ENCODE measurements around the gene ITPK1.

The ITPK1 gene

DNA sequence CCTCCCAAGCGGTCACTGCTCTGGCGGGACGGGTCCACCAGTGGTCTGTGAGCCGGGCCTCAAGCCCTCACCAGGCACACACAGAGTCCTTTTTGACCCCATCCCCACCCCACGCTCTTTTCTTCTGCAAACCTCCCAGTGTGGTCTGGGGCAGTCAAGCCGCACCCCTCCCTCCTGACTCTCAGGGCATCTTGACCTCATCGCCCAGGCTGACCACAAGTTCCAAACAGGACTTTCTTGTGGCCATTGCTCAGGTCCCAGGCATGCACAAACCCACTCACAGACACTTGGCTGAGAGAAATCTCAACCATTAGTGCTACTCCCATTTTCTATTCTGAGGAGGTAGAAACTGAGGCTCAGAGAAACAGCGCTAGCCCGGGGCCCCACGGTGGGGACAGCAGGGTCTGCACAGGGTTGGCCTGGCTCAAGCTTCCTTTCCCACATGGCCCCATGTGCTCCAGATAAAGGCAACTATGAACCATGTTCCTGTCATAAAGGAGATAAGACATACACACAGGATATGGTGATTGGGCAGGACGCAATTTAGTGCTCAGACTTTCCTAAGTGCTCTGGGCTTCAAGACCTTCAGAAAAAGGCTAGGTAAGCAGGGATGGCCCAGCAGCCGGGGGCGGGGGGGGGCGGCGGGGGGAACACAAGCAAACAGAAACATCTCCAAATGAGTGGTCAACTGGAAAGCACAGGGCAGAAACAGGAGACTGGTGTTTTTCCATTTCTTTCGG lies 69.6 kb downstream of the ITPK1 start:
- TF ChIP-seq POLR2AphosphoS5 (IDR thresholded peaks at IDR 0.05; ENCODE audit: low read depth, low read length) = no peak
- TF ChIP-seq, protein P1, sequence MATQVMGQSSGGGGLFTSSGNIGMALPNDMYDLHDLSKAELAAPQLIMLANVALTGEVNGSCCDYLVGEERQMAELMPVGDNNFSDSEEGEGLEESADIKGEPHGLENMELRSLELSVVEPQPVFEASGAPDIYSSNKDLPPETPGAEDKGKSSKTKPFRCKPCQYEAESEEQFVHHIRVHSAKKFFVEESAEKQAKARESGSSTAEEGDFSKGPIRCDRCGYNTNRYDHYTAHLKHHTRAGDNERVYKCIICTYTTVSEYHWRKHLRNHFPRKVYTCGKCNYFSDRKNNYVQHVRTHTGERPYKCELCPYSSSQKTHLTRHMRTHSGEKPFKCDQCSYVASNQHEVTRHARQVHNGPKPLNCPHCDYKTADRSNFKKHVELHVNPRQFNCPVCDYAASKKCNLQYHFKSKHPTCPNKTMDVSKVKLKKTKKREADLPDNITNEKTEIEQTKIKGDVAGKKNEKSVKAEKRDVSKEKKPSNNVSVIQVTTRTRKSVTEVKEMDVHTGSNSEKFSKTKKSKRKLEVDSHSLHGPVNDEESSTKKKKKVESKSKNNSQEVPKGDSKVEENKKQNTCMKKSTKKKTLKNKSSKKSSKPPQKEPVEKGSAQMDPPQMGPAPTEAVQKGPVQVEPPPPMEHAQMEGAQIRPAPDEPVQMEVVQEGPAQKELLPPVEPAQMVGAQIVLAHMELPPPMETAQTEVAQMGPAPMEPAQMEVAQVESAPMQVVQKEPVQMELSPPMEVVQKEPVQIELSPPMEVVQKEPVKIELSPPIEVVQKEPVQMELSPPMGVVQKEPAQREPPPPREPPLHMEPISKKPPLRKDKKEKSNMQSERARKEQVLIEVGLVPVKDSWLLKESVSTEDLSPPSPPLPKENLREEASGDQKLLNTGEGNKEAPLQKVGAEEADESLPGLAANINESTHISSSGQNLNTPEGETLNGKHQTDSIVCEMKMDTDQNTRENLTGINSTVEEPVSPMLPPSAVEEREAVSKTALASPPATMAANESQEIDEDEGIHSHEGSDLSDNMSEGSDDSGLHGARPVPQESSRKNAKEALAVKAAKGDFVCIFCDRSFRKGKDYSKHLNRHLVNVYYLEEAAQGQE (IDR thresholded peaks at IDR 0.05; ENCODE audit: insufficient read depth in 1 of 2, low read depth in 2 of 2, low read length in 2 of 2) = no peak
- no peak for TF ChIP-seq SIN3A (IDR thresholded peaks at IDR 0.05; ENCODE audit: borderline replicate concordance, insufficient read depth, low read length)
- TF ChIP-seq FOXP2 (optimal IDR thresholded peaks at IDR 0.05; ENCODE audit: borderline replicate concordance, extremely low read depth, extremely low read length, insufficient read depth) = no peak
- no peak for TF ChIP-seq TAF1 (IDR thresholded peaks at IDR 0.05; ENCODE audit: borderline replicate concordance, insufficient read depth, low read length)

DNA sequence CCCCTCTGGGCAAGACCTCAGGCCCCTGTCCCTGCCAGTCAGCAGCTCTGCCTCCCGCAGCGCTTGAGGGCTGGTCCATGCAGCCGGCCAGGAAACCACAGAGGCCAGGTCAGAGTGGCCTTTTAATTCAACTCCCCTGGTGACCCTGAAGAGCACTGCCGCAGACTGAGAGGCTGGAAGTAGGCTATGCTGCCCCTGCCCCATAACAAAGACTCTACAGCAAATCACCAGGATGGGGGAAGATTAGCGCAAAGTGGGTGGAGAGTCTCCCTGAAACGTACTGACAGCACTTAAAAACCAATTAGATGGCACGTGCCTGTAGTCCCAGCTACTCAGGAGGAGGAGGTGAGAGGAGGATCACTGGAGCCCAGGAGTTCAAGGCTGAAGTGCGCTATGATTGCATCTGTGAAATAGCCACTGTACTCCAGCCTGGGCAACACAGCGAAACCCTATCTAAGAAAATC lies 70.5 kb downstream of the ITPK1 start:
- TF ChIP-seq TAF1 (IDR thresholded peaks at IDR 0.05; ENCODE audit: borderline replicate concordance, insufficient read depth, low read length) (no peak), POLR2AphosphoS5 (IDR thresholded peaks at IDR 0.05; ENCODE audit: low read depth, low read length) (no peak), SIN3A (IDR thresholded peaks at IDR 0.05; ENCODE audit: borderline replicate concordance, insufficient read depth, low read length) (no peak), FOXP2 (optimal IDR thresholded peaks at IDR 0.05; ENCODE audit: borderline replicate concordance, extremely low read depth, extremely low read length, insufficient read depth) (no peak)
- TF ChIP-seq, protein P1 (IDR thresholded peaks at IDR 0.05; ENCODE audit: insufficient read depth in 1 of 2, low read depth in 2 of 2, low read length in 2 of 2) = no peak

DNA sequence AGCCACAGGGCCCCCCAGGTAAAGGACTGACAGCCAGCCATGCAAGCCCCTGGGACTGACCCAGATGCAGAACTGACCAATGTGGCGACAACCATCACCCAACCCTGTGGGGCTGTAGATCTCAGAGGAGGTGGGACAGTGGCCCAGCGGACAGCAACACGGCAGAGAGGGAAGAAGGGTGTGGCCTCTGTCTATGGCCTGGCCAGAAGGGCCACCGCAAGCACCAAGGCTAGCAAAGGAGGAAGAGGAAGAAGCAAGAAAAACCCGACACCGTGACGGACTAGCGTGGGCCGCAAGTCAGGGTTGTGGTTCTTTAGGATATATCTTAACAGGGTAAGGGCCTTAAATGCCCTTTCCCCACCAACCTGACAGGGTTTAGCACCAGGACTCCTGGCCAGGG lies 71.2 kb downstream of the ITPK1 start:
- TF ChIP-seq SIN3A (IDR thresholded peaks at IDR 0.05; ENCODE audit: borderline replicate concordance, insufficient read depth, low read length) = no peak
- TF ChIP-seq POLR2AphosphoS5 (IDR thresholded peaks at IDR 0.05; ENCODE audit: low read depth, low read length) = no peak
- TF ChIP-seq FOXP2 (optimal IDR thresholded peaks at IDR 0.05; ENCODE audit: borderline replicate concordance, extremely low read depth, extremely low read length, insufficient read depth) = no peak
- TF ChIP-seq TAF1 (IDR thresholded peaks at IDR 0.05; ENCODE audit: borderline replicate concordance, insufficient read depth, low read length) = no peak
- TF ChIP-seq, protein P1 (IDR thresholded peaks at IDR 0.05; ENCODE audit: insufficient read depth in 1 of 2, low read depth in 2 of 2, low read length in 2 of 2) = no peak

DNA sequence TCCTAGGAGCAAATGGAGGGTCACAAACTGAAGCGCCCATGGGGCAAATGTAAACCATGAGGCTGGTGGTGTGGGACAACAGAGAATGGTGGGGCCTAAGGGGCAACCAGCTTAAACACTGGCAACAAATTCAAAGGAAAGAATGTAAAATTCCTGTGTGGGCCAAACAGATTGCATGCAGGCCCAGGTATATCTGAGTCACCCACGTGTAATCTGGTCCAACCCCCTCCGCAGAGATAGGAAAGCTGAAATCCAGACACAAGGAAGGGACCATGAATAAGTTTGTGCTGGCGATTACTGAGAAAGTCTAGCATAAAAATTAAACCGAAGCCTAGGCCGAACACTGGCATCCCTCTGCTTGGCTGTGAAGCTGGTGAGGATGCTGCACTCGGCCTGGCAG lies 71.6 kb downstream of the ITPK1 start:
- no peak for TF ChIP-seq POLR2AphosphoS5 (IDR thresholded peaks at IDR 0.05; ENCODE audit: low read depth, low read length)
- TF ChIP-seq, protein P1 (IDR thresholded peaks at IDR 0.05; ENCODE audit: insufficient read depth in 1 of 2, low read depth in 2 of 2, low read length in 2 of 2) = no peak
- no peak for TF ChIP-seq SIN3A (IDR thresholded peaks at IDR 0.05; ENCODE audit: borderline replicate concordance, insufficient read depth, low read length)
- no peak for TF ChIP-seq TAF1 (IDR thresholded peaks at IDR 0.05; ENCODE audit: borderline replicate concordance, insufficient read depth, low read length)
- no peak for TF ChIP-seq FOXP2 (optimal IDR thresholded peaks at IDR 0.05; ENCODE audit: borderline replicate concordance, extremely low read depth, extremely low read length, insufficient read depth)

All from PFSK-1 (cell line).